ENCODE measurements around the gene CREG2.

CREG2 gene

DNA sequence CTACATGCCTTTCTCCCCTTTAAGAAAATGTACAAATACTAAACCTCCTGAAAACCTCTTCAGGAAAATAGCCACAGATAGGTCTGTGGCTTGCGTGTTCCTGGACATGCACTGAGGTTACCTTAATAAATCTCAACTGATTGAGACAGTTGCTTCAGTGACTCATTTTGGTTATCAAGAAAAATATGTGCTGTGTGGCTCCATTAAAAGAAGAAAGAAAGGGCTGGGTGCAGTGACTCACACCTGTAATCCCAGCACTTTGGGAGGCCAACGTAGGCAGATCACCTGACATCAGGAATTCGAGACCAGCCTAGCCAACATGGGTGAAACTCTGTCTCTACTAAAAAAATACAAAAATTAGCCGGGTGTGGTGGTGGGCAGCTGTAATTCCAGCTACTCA lies 27.1 kb downstream of the CREG2 start:
- TF ChIP-seq, protein P1, sequence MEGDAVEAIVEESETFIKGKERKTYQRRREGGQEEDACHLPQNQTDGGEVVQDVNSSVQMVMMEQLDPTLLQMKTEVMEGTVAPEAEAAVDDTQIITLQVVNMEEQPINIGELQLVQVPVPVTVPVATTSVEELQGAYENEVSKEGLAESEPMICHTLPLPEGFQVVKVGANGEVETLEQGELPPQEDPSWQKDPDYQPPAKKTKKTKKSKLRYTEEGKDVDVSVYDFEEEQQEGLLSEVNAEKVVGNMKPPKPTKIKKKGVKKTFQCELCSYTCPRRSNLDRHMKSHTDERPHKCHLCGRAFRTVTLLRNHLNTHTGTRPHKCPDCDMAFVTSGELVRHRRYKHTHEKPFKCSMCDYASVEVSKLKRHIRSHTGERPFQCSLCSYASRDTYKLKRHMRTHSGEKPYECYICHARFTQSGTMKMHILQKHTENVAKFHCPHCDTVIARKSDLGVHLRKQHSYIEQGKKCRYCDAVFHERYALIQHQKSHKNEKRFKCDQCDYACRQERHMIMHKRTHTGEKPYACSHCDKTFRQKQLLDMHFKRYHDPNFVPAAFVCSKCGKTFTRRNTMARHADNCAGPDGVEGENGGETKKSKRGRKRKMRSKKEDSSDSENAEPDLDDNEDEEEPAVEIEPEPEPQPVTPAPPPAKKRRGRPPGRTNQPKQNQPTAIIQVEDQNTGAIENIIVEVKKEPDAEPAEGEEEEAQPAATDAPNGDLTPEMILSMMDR (IDR thresholded peaks at IDR 0.05; ENCODE audit: insufficient read depth, low read depth, low read length, missing control alignments) = no peak
- DNase-seq (ENCODE audit: low read depth) = no peak

DNA sequence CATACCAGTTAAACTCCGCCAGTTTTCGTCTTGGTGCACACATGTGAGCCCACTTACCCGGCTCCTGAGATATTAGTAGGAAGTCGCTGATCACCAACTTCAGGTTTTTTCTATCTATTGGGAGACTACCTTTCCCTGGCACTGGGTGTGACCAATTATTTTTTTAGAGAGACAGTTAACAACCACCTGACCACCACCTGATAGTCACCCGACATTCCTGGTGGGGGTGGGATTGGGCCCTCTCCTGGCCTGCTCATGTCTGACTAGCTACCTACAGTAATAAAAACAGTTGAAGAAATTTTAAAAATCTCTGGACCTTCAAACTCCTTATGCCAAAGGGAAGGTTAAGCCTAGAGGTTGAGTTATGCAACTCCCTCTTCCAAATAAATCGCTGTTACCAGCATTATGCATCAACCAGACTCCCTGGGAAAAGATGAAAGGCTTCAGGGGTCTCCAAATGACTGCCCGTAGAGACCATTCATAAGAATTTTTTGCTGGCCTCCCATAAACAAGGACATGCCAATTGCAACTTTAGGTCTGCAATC lies 27.8 kb downstream of the CREG2 start:
- TF ChIP-seq, protein P1 (IDR thresholded peaks at IDR 0.05; ENCODE audit: insufficient read depth, low read depth, low read length, missing control alignments) = no peak
- no peak overlapping the region for H3K4me3 ChIP-seq (ENCODE audit: low read depth, low read length)
- no peak for DNase-seq (ENCODE audit: low read depth)

More for the DNA sequence above, 27.1 kb downstream of the CREG2 start:
- no peak overlapping the region for H3K4me3 ChIP-seq (ENCODE audit: low read depth, low read length)

DNA sequence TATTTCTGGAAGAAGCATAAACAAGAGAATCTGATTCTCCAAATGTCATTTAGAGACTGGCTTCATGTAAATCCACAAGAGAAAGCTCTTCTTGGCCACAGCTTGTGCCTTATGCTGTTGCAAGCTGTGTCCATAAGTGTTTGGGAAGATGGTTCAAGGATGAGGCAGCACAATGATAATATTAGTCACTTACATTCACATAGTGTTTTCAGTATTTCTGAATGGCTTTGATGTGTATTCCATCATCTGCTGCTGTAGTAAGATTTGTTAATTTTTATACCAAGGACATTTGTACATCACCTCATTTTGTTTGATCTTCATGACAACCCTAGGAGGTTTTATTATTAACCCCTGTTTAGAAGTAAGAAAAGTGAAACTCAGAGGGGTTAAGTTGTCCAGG lies 29.9 kb downstream of the CREG2 start:
- TF ChIP-seq, protein P1 (IDR thresholded peaks at IDR 0.05; ENCODE audit: insufficient read depth, low read depth, low read length, missing control alignments) = no peak
- H3K4me3 ChIP-seq (ENCODE audit: low read depth, low read length) = no peak overlapping the region
- no peak for DNase-seq (ENCODE audit: low read depth)

DNA sequence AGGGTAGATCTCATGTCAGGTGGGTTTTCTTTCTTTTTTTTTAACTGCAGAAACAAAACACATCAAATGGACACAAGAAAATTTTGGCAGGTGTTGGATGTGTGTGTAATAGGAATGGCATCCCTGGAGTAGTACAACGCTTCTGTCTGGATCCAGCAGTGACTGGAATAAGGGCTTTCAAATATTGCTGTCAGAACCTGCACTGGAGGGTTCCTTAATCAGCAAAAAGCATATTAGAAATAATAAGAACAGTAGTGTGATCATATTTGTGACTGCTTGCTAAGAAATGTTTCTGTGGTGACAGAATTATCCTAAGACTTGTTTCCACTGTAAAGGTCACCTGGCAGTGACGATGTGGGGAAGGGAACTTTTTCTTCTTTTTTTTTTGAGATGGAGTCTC lies 30.8 kb downstream of the CREG2 start:
- TF ChIP-seq, protein P1 (IDR thresholded peaks at IDR 0.05; ENCODE audit: insufficient read depth, low read depth, low read length, missing control alignments) = no peak
- no peak overlapping the region for H3K4me3 ChIP-seq (ENCODE audit: low read depth, low read length)
- no peak for DNase-seq (ENCODE audit: low read depth)

DNA sequence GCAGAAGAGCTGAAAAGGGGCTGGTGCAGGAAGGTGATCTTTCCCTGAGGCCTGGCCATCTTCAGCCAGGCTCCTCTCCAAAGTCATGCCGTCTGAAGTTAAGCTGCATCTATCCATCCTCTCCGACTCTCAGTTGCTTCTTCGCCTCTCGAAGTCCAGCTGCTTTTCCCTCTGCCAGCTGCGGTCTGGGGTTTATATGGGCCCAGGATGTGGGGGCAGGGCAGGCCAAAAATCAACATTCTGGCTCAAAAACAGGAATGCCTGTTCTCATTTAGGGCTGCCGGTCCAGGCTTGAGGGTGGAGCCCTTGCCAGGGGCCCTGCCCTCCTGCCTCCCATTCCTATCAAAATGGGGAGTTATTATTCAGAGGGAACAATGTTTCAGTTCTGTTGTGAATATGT lies 31.2 kb downstream of the CREG2 start:
- H3K4me3 ChIP-seq (ENCODE audit: low read depth, low read length) = no peak overlapping the region
- DNase-seq (ENCODE audit: low read depth) = no peak
- TF ChIP-seq, protein P1 (IDR thresholded peaks at IDR 0.05; ENCODE audit: insufficient read depth, low read depth, low read length, missing control alignments) = no peak

DNA sequence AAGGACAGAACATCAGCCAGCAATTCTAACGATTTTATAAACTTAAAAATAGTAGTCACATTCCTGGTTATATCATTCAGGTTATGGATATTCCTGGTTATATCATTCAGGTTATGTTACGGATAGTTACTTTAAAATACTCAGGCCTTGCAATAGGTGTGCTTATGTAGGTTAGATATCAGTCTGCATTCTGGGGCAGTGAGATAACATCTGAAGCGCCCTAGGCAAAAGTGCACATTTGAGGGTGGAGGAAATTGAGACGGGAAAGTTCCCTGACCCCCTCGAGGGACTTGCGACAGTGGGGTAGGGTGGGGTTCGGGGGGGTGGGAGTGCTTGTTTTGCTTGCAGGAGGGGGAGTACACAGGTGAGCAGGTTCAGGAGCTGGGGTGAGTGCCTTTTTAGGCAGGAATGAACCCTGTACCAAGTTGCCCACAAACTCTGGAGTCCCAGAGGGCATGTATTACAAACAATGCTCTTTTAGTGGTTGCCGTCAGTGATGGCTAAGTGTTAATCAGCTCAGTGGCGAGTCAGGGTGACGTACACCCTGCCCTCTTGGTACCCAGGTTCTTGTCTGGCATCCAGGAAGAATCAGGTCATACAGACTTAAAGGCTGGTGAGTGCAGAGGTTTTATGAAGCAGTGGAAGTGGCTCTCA lies 31.8 kb downstream of the CREG2 start:
- no peak overlapping the region for H3K4me3 ChIP-seq (ENCODE audit: low read depth, low read length)
- no peak for DNase-seq (ENCODE audit: low read depth)
- TF ChIP-seq, protein P1 (IDR thresholded peaks at IDR 0.05; ENCODE audit: insufficient read depth, low read depth, low read length, missing control alignments) = no peak

All from GM12865 (cell line).